Measurements from ENCODE around the gene IRF8.

DNA sequence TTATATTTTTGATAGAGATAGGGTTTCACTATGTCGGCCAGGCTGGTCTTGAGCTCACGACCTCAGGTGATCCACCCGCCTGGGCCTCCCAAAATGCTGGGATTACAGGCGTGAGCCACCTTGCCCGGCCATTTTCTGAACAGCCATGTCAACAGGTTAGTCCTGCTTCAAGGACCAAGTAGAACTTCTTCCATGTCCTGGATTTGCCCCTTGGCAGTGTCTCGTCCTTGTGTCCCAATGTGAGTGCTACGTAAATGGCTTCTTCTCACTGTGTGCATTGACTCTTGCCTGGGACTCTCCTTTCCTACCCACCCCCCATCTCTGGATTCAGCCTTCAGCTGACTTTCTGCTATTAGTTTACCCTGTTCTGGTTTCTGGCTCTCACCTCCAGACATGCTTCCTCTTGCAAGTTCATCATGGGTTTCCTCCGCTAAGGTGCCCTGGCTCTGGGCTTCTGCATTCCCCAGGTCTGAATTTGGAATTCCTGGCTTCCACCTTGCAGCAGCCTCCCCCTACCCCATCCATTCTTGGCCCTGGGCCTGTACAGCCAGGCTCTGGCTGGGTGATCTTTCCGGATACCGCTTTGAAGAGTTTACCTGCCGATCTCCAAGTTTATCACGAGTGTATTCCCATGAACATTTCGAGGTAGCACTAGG lies 14.0 kb upstream of the IRF8 start:
- TF ChIP-seq POLR2A (IDR thresholded peaks at IDR 0.05), result no peak
- TF ChIP-seq, protein P1, sequence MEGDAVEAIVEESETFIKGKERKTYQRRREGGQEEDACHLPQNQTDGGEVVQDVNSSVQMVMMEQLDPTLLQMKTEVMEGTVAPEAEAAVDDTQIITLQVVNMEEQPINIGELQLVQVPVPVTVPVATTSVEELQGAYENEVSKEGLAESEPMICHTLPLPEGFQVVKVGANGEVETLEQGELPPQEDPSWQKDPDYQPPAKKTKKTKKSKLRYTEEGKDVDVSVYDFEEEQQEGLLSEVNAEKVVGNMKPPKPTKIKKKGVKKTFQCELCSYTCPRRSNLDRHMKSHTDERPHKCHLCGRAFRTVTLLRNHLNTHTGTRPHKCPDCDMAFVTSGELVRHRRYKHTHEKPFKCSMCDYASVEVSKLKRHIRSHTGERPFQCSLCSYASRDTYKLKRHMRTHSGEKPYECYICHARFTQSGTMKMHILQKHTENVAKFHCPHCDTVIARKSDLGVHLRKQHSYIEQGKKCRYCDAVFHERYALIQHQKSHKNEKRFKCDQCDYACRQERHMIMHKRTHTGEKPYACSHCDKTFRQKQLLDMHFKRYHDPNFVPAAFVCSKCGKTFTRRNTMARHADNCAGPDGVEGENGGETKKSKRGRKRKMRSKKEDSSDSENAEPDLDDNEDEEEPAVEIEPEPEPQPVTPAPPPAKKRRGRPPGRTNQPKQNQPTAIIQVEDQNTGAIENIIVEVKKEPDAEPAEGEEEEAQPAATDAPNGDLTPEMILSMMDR (IDR thresholded peaks at IDR 0.05), result no peak
